ENCODE data around the gene UQCRC1.
A peak's percentile ranks its signal among the peaks of the same experiment; 100 is the strongest.

Gene UQCRC1

GRCh38 chr3:48598323-48599076, 10.9 kb downstream of the UQCRC1 start:
- DNase-seq (ENCODE audit: low read depth), result peak; percentile 95

DNA sequence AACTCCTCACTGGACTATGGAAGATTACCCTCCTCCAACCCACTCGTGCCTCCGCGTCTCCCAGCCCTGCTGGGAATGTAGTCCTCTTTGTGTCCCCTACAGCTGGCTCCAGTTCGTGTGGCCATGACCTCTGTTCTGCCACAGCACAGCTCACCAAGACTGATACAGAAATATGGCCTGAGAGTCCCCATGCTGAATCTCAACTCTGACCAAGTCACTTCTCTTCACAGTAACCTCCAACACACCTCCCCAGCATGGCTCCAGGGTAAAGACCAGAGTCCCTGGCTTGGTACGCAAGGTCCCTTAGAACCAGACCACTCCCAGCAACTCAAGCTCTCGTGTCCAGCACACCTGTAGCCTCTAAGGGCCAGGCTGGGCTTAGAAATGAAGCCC, 12.0 kb downstream of the UQCRC1 start:
- no peak for DNase-seq (ENCODE audit: low read depth)

DNA sequence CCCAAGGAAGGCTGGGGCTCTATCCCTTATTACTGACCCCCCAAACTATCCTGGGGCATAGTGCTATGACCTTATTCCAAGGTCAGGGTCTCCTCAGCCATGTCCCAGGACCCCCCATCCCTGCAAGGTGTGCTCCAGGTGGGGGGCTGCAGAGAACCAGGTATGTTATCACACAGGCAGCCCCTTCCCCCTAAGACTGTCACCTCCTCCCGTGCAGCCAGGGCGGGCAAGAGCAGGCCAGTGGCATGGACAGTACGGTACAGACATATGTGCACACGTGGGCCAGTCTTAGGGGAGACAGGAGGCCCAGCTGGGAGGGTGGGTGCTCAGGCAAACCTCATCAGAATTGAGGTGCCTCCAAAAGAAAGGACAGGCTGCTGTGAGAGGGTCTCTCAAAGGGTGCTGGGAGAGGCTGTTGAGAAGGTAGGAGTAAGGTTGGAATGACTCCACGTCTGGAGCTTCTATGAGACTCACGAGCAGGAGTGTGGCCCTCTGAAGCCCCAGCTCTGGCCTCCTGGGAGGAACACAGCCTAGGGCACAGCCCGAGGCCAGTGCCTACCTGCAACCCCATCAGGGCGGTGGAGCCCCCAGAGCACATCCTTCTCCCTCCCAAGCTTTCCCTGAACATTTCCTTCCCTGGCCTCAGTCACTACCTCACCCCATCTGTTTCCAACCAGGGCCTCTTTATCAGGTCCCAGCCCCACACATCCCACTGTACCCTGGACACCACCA, 12.6 kb downstream of the UQCRC1 start:
- no peak for DNase-seq (ENCODE audit: low read depth)

DNA sequence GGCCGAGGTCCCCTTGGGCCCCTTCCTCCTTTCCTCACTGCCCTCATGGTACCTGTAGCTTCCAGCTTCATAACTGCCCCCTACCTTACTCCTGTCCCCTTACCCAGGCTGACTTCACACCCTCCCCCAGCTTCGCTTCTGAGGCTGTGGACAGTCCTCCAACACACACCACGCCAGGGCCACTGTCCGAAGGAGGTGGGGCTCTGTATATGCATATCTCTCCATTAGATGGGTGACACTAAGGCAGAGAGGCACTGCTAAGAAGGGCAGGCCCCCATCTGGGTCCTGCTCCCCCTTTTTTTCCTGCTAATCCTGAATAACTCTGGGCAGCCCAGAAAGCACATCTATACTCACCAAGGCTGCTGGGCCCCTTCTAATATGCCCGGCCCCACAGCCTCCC, 13.3 kb downstream of the UQCRC1 start:
- DNase-seq (ENCODE audit: low read depth), result no peak

- DNase-seq (ENCODE audit: low read depth), result peak; percentile 74
Measured at GRCh38 chr3:48595526-48596121, 13.8 kb downstream of the UQCRC1 start.

DNA sequence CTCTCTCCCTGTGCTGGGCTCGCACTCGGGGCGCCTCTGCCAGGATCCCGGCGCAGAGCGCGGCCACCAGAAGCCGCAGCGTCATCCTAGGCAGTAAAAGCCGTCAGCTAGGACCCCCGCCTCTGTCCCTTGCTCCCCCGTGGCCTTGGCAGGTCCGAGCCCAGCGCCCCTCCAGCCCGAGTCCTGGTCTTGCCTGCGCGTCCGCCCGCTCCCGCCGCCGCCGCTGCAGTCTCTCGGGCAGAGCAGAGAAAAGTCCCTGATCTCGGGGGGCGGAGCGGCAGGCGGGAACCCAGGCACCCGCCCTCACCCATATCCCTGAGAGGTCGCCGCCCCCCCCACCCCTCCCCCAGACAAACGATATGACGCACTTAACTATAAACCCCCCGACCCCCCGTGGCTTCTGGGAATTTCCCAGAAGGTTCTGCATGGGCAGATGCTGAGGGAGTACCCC, 14.3 kb downstream of the UQCRC1 start, which contains the start of gene COL7A1:
TSS of gene COL7A1 (minus strand) at position 255 of the 451 bp plus-strand sequence. CDS start at position 85, 170 bp downstream.
- DNase-seq (ENCODE audit: low read depth), result no peak

- peak; percentile 35 for DNase-seq (ENCODE audit: low read depth)
Measured at GRCh38 chr3:48594417-48595049, 14.9 kb downstream of the UQCRC1 start.

- DNase-seq (ENCODE audit: low read depth), result no peak
Measured at GRCh38 chr3:48593337-48593736, 16.1 kb downstream of the UQCRC1 start.

GRCh38 chr3:48592519-48593087, 16.8 kb downstream of the UQCRC1 start:
- no peak for DNase-seq (ENCODE audit: low read depth)

DNA sequence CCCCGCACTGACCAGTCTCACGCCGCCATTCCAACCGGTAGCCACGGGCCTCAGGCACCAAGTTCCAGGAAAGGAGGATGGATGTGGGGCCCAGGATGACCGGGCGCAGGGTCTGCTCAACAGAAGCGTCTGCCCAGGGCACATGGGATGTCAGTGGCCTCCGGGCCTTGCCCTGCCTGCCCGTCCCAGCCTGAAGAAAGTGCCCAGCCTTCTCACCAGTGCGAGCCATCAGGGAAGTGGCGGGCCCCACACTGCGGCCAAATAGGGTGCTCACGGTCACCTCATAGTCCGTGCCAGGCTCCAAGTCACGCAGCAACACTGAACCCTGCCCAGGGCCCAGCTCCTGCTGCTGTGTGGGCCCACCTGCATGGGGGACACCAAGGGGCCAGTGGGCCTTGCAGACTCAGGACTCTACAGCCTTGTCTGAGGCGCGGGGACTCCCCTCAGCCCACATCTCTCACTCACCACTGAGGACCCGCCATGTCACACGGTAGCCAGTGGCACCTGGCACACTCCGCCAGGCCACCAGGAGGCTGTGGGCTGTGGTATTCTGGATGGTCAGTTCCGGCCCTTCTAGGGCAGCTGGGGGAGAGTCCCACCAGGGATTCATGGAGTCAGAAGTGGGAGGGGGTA, 17.4 kb downstream of the UQCRC1 start:
- no peak for DNase-seq (ENCODE audit: low read depth)

- no peak for DNase-seq (ENCODE audit: low read depth)
Measured at GRCh38 chr3:48591436-48591835, 18.0 kb downstream of the UQCRC1 start.

DNA sequence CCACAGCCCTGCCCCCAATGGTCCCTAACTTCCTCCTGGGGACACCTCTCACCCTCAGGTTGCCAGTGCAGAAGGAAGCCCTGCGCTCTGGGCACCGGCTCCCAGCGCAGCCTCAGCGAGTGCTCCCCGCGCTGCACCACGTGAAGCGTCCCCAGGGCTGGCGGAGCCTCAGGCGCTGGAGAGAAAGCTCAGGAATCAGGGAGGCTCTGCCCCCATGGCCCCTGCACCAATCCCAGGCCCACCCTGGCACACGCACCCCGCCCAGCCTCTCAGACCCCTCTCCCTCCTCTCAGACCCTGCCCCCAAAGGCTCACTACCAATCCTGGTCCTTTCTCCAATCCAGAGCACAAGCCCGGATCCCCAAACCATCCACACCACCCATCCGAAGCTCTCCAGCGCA, 21.2 kb downstream of the UQCRC1 start:
- no peak for DNase-seq (ENCODE audit: low read depth)

GRCh38 chr3:48587686-48588085, 21.8 kb downstream of the UQCRC1 start:
- no peak for DNase-seq (ENCODE audit: low read depth)

DNA sequence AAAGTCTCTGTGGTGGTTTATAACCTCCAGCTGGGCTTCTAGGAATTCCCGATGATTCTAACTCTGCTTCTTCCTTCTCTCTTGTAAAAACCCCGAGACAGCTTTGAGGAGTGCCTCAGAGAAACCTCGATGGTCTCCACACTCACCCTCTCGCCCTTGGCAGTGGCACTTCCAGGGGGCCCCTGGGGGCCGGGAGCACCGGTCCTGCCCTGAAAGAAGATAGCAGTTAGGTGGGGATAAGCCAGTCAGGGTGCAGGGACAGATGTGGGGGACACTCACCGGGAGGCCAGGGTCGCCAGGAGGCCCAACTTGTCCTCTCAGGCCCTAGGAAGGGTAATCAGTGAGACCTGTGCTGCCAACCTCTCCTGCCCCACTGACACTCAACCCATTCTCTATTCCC, 24.0 kb downstream of the UQCRC1 start:
- DNase-seq (ENCODE audit: low read depth), result no peak

DNA sequence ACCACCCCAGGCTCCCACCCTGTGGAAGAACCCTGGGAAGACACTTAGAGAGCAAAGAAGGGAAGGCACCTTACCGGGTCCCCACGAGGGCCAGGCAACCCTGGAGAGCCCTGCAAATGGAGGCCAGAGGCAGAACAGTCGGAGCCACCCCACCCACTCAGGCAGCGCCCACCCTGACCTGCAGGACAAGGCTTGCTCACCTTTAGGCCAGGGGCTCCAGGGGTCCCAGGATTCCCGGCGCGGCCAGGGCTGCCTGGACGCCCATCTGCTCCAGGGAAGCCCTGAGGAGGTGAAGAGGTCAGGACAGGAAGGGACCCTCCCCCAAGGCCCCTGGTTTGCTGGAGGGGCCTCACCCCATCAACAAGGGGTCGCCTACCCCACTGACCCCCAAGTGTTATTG, 24.6 kb downstream of the UQCRC1 start:
- no peak for DNase-seq (ENCODE audit: low read depth)

DNA sequence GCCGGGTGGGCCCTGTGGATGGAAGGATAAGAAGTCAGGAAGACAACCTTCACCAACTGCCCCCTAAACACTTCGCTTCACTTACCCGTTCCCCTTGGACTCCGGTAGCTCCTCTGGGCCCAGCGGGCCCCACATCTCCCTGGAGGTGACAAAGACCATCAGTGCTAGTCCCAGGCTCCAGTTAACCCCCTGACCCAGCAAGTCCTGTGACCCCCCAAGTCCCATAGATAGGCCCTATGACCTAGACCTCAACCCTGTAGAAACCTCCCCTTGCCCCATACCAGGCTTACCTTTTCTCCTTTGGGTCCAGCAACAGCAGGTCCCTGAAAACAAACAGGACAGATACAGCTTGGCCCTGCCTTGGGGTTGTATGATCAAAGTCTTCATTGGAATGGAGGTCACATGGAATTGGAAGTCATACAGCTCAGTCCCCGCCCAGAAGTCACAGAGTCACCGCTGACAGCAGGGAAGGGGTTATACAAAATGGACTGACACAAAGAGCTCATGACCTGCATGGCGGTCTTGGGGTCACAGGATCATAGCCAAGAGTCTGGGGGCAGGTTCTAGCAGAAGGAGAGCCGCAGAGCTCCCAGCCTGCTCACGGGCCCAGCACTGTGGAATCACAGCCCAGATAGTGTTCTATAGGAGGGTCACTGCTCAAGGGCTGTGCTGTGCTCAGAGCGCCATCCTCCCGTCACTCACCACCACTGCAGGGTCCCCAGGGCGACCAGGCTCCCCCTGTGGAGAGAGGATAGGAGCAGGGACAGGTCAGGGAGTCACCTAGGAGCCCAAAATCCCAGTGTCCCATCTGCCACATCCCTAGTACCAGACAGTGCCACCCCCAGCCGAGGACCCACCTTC, 27.6 kb downstream of the UQCRC1 start:
- DNase-seq (ENCODE audit: low read depth), result no peak

- no peak for DNase-seq (ENCODE audit: low read depth)
Measured at GRCh38 chr3:48576647-48577046, 32.8 kb downstream of the UQCRC1 start.

- no peak for DNase-seq (ENCODE audit: low read depth)
Measured at GRCh38 chr3:48575366-48575765, 34.1 kb downstream of the UQCRC1 start.

DNA sequence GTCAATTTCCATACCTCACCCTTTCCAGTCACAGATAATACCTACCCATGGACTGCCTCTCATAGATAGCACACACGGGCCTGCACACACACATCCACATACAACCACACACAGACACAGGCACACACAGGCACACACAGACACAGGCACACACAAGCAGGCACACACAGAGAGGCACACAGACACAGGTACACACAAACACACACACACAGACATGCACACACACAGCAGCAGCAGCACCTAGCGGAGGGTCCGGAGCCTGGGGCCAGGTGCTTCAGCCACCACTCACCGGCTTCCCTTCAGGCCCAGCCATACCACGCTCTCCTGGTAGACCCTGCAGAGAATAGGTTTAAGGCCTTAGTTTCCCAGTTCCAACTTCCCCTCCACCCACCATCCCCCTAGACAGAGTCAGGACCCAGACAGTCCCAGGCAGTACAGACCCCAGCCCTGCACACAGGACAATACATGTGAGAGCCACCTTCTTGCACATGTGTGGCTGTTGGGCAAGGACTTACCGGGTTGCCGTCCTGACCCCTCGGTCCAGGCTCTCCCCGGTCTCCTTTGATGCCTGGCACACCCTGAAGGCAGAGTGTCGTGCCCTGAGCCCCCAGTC, 35.4 kb downstream of the UQCRC1 start:
- DNase-seq (ENCODE audit: low read depth), result no peak

DNA sequence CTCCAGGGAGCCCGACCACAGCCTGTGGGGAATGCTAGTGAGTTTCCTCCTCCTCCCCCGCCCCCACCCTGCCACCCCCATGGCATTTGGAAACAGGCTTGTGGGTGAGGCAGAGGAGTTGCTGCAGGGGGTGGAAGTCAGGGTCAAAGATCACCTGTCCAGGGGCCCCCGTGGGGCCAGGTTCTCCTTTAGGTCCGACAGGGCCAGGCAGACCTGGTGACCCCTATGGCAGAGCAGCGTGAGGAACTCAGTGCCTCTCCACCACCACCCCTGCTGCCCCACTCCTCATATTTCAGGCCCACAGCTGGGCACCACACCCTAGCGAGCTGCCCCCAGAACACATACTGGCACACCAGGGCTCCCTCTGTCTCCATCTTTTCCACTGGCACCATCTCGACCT, 36.9 kb downstream of the UQCRC1 start:
- no peak for DNase-seq (ENCODE audit: low read depth)

Data from GM04504 (cell line).